Astrocyte of the spinal cord (primary cell): ENCODE results near the gene NADSYN1.

Experiments
- DNase-seq: peaks from one replicate; pipeline ENCODE4 v3.0.0; 2011; ENCODE audit warnings: low read depth, low spot score
- H3K4me3 ChIP-seq: 2 replicates; pipeline ENCODE4 v1.5.1; 2011; ENCODE audit warnings: low read depth, mild to moderate bottlenecking, low read length, moderate library complexity
- CTCF ChIP-seq: IDR thresholded peaks from 2 replicates; pipeline ENCODE4 v1.5.1; 2012; ENCODE audit warnings: low read depth, mild to moderate bottlenecking, low read length, inconsistent platforms
- in situ Hi-C: cut with HindIII; loops from 2 replicates; pipeline ENCODE4 v1.10.0; 2017; ENCODE audit warnings: low sequenced_read_pairs

Gene NADSYN1

GRCh38 chr11:71449596-71449995 lies 3.4 kb upstream of the NADSYN1 start:
- peak overlapping the region; percentile 83 for H3K4me3 ChIP-seq
- no peak for DNase-seq
- TF ChIP-seq CTCF: no peak
- in situ Hi-C loops: no loop called here

- no peak for DNase-seq
- no peak for TF ChIP-seq CTCF
- in situ Hi-C loops: no loop called here
- H3K4me3 ChIP-seq: no peak overlapping the region
Observed at GRCh38 chr11:71450507-71450906, 2.5 kb upstream of the NADSYN1 start.

- in situ Hi-C loops: no loop called here
- H3K4me3 ChIP-seq: no peak overlapping the region
- no peak for TF ChIP-seq CTCF
- no peak for DNase-seq
Observed at GRCh38 chr11:71450939-71451338, 2.1 kb upstream of the NADSYN1 start.

GRCh38 chr11:71451596-71452198 lies 1.3 kb upstream of the NADSYN1 start:
- no peak for DNase-seq
- H3K4me3 ChIP-seq: no peak overlapping the region
- no peak for TF ChIP-seq CTCF
- in situ Hi-C loops: no loop called here

- in situ Hi-C loops: no loop called here
- H3K4me3 ChIP-seq: peak overlapping the region; percentile 59
- DNase-seq: peak; percentile 24
- TF ChIP-seq CTCF: no peak
Observed at GRCh38 chr11:71452199-71453036, 585 bp upstream of the NADSYN1 start.

GRCh38 chr11:71453918-71454304 lies 908 bp downstream of the NADSYN1 start:
- in situ Hi-C loops: no loop called here
- TF ChIP-seq CTCF: no peak
- peak overlapping the region; percentile 84 for H3K4me3 ChIP-seq
- DNase-seq: no peak
